Keratinocyte (primary cell): ENCODE results near the gene ADAMTSL4. TPM values are rescaled to one million over a fixed set of nuclear protein-coding genes. Genes with fewer than 3 reads are reported as not detected.
A peak's percentile ranks its signal among the peaks of the same experiment; 100 is the strongest.

Experiments
- DNase-seq: peaks from one replicate; pipeline ENCODE4 v3.0.0-alpha.2; 2011; ENCODE audit warnings: low read depth, missing footprints, low spot score
- FAIRE-seq: peaks from 2 replicates; lab custom pipeline; 2011; peaks lifted over from hg19 to GRCh38; lab: Jason Lieb, UNC
- H2AFZ ChIP-seq: 2 replicates; pipeline ENCODE4 v1.6.0; 2012; ENCODE audit warnings: low read length, control low read depth, inconsistent platforms; ENCODE audit not compliant: control insufficient read depth
- H3K27ac ChIP-seq: 2 replicates; pipeline ENCODE4 v1.5.1; 2011; ENCODE audit warnings: low read length; ENCODE audit not compliant: control insufficient read depth, insufficient read depth
- H3K27me3 ChIP-seq: 3 replicates; pipeline ENCODE4 v1.6.0; 2011; ENCODE audit warnings: low read length; ENCODE audit not compliant: control insufficient read depth, insufficient read depth; ENCODE audit errors: extremely low read depth
- H3K36me3 ChIP-seq, 2 experiments: 2 replicates in 1 of 2; 3 replicates in 1 of 2; pipeline ENCODE4 v1.5.1; 2011; ENCODE audit warnings: low read length in 2 of 2, mild to moderate bottlenecking in 1 of 2; ENCODE audit not compliant: control insufficient read depth in 2 of 2, insufficient read depth in 2 of 2; ENCODE audit errors: extremely low read depth in 1 of 2
- H3K4me1 ChIP-seq: 3 replicates; pipeline ENCODE4 v1.5.1; 2011; ENCODE audit warnings: low read length; ENCODE audit not compliant: control insufficient read depth, insufficient read depth; ENCODE audit errors: extremely low read depth
- H3K4me2 ChIP-seq: 3 replicates; pipeline ENCODE4 v1.6.0; 2011; ENCODE audit warnings: low read depth, low read length; ENCODE audit not compliant: control insufficient read depth, insufficient read depth; ENCODE audit errors: extremely low read depth
- H3K4me3 ChIP-seq, 3 experiments: fragments of 200-600 bp in 1 of 3; sonication (generic) in 1 of 3; 2 replicates in 2 of 3; 3 replicates in 1 of 3; pipeline ENCODE4 v1.5.1; 2011 to 2016; ENCODE audit warnings: low read length in 3 of 3, mild to moderate bottlenecking in 3 of 3, control low read depth in 2 of 3, inconsistent platforms in 1 of 3, low read depth in 1 of 3, mixed read lengths in 1 of 3, mixed run types in 1 of 3, moderate library complexity in 1 of 3; ENCODE audit not compliant: control insufficient read depth in 2 of 3, insufficient read depth in 2 of 3; ENCODE audit errors: extremely low read depth in 1 of 3
- H3K79me2 ChIP-seq: 2 replicates; pipeline ENCODE4 v1.6.0; 2012; ENCODE audit warnings: low read length; ENCODE audit not compliant: control insufficient read depth, insufficient read depth
- H3K9ac ChIP-seq: 3 replicates; pipeline ENCODE4 v1.6.0; 2011; ENCODE audit warnings: low read length; ENCODE audit not compliant: control insufficient read depth, insufficient read depth; ENCODE audit errors: extremely low read depth
- H3K9me1 ChIP-seq: 3 replicates; pipeline ENCODE4 v1.6.0; 2011; ENCODE audit warnings: low read length; ENCODE audit not compliant: control insufficient read depth, insufficient read depth; ENCODE audit errors: extremely low read depth
- H3K9me3 ChIP-seq: 2 replicates; pipeline ENCODE4 v1.5.1; 2012; ENCODE audit warnings: low read depth, low read length; ENCODE audit not compliant: control insufficient read depth
- H4K20me1 ChIP-seq: 3 replicates; pipeline ENCODE4 v1.6.0; 2011; ENCODE audit warnings: low read length; ENCODE audit not compliant: control insufficient read depth, insufficient read depth; ENCODE audit errors: extremely low read depth
- EZH2 ChIP-seq: IDR thresholded peaks from one replicate; pipeline ENCODE4 v1.6.1; 2012; ENCODE audit warnings: inconsistent platforms, mild to moderate bottlenecking, low read length, moderate library complexity
- dilution Hi-C: fragments of 300-500 bp; cut with MboI; formaldehyde crosslinking; loops from one replicate; pipeline ENCODE4 v1.7.0; 2020; ENCODE audit warnings: low sequenced_read_pairs; ENCODE audit not compliant: extremely low pct_ligation_motif_present
- polyA plus RNA-seq, 5 experiments: library from polyadenylated mRNA; depleted of rRNA in 3 of 5; stranded (reverse) in 3 of 5; stranded (forward) in 1 of 5; unstranded in 1 of 5; fragments of >200 nt; gene quantifications; 1 replicate in 1 of 5; 2 replicates in 3 of 5; 3 replicates in 1 of 5; pipeline versions ENCODE4 v1.2.1 to v1.2.3, GENCODE V29; 2011 to 2012; ENCODE audit warnings: missing spikeins in 2 of 5, low read depth in 1 of 5, low replicate concordance in 1 of 5
- TF ChIP-seq, protein P1 (sequence below), 3 experiments: IDR thresholded peaks in 1 of 3; conservative IDR thresholded peaks in 1 of 3; optimal IDR thresholded peaks in 1 of 3; 2 replicates in 2 of 3; 3 replicates in 1 of 3; pipeline versions ENCODE3 to v1.5.1; 2011; ENCODE audit warnings: low read length in 3 of 3, mild to moderate bottlenecking in 3 of 3, moderate library complexity in 2 of 3, control low read depth in 1 of 3, inconsistent platforms in 1 of 3; ENCODE audit not compliant: insufficient read depth in 2 of 3; ENCODE audit errors: extremely low read depth in 1 of 3

Gene ADAMTSL4
- polyA plus RNA-seq, 1 donor (not counting 4 experiments of a cell fraction or from before 2014, with no cell fraction given): 7.0 TPM

GRCh38 chr1:150516616-150517015 lies 32.6 kb upstream of the ADAMTSL4 start:
- dilution Hi-C loops: no loop called here
- Histone ChIP-seq H3K4me1 (peaks cover 23% of the 10 kb centered on the region), H3K9me1 (no peaks in the 10 kb centered on the region), H3K36me3 (peaks cover 7 to 12% of the 10 kb centered on the region in 2 experiments), H2AFZ (peak overlapping the region; percentile 46), H4K20me1 (no peaks in the 10 kb centered on the region), H3K4me3 (peak overlapping the region in 2 of 3 experiments; percentile 29 to 31), H3K27ac (no peak overlapping the region), H3K27me3 (no peaks in the 10 kb centered on the region), H3K9me3 (no peaks in the 10 kb centered on the region), H3K9ac (no peak overlapping the region), H3K79me2 (no peaks in the 10 kb centered on the region), H3K4me2 (peak overlapping the region; percentile 78)
- TF ChIP-seq, protein P1, sequence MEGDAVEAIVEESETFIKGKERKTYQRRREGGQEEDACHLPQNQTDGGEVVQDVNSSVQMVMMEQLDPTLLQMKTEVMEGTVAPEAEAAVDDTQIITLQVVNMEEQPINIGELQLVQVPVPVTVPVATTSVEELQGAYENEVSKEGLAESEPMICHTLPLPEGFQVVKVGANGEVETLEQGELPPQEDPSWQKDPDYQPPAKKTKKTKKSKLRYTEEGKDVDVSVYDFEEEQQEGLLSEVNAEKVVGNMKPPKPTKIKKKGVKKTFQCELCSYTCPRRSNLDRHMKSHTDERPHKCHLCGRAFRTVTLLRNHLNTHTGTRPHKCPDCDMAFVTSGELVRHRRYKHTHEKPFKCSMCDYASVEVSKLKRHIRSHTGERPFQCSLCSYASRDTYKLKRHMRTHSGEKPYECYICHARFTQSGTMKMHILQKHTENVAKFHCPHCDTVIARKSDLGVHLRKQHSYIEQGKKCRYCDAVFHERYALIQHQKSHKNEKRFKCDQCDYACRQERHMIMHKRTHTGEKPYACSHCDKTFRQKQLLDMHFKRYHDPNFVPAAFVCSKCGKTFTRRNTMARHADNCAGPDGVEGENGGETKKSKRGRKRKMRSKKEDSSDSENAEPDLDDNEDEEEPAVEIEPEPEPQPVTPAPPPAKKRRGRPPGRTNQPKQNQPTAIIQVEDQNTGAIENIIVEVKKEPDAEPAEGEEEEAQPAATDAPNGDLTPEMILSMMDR (optimal IDR thresholded peaks at IDR 0.05 in 1 of 3, IDR thresholded peaks at IDR 0.05 in 1 of 3, conservative IDR thresholded peaks at IDR 0.05 in 1 of 3; ENCODE audit: extremely low read depth in 1 of 3, insufficient read depth in 2 of 3, low read length in 3 of 3): no peak
- TF ChIP-seq EZH2: no peak
- DNase-seq (no peak), FAIRE-seq (no peak)

DNA sequence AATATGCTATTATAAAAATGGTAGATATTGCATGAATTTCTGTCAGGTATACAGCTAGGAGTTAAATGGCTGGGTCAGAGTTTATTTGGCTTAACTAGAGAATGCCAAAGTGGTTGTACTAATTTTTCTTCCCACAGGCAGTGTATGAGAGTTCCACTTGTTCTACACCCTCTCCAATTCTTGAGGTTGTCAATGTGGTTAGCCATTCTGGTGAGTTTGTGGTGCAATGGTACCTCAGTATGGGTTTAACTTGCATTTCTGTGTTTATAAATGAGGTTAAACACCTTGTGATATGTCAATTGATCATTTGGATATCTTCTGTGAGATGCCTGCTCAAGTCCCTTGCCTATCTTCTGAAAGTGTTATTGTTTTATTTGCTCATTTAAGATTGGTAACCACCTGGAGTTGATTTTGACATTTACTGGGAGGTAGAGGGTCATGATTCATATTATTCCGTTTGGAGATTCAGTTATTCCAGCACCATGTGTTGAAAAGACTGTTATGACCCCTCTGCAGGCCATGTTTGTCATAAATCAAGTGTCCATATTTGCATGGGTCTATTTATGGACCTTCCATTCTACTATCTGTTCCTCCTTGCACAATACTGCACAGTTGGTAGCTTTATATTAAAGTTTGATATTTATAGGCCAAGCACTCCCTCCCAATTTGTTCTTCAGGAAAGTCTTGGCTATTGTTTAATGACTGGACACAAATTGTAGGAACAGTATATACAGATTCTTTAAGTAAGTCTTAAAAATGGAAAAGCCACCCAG lies 27.8 kb upstream of the ADAMTSL4 start:
- no peaks in the 10 kb centered on the region for H3K79me2 ChIP-seq
- no peak overlapping the region for H3K4me2 ChIP-seq
- no peaks in the 10 kb centered on the region for H3K36me3 ChIP-seq
- H3K4me1 ChIP-seq: peaks cover 4% of the 10 kb centered on the region
- no peak for DNase-seq
- no peak overlapping the region for H3K27ac ChIP-seq
- no peaks in the 10 kb centered on the region for H3K9me1 ChIP-seq
- H3K4me3 ChIP-seq: no peak overlapping the region
- no peak overlapping the region for H2AFZ ChIP-seq
- H3K9ac ChIP-seq: no peak overlapping the region
- no peak for FAIRE-seq
- no peaks in the 10 kb centered on the region for H3K9me3 ChIP-seq
- TF ChIP-seq, protein P1 (optimal IDR thresholded peaks at IDR 0.05 in 1 of 3, IDR thresholded peaks at IDR 0.05 in 1 of 3, conservative IDR thresholded peaks at IDR 0.05 in 1 of 3; ENCODE audit: extremely low read depth in 1 of 3, insufficient read depth in 2 of 3, low read length in 3 of 3): no peak
- TF ChIP-seq EZH2: no peak
- dilution Hi-C loops: no loop called here
- H4K20me1 ChIP-seq: no peaks in the 10 kb centered on the region
- no peaks in the 10 kb centered on the region for H3K27me3 ChIP-seq
